T47D (cell line): ENCODE data around the gene TNFRSF21.

Source experiments
- DNase-seq, 2 experiments: peaks; one replicate each; pipeline versions ENCODE4 v3.0.0 to v3.0.0-alpha.2; 2011 to 2012; ENCODE audit warnings: low read depth in 1 of 2, low spot score in 1 of 2
- JUND ChIP-seq: IDR thresholded peaks from 2 replicates; pipeline ENCODE4 v1.6.1; 2012; ENCODE audit warnings: low read depth
- in situ Hi-C: cut with HindIII; loops from 2 replicates; pipeline ENCODE4 v1.10.0; 2016; ENCODE audit warnings: low sequenced_read_pairs, low pct_unique_long_range_greater_than_20kb

Gene TNFRSF21

GRCh38 chr6:47252633-47253032 is 57.1 kb downstream of the TNFRSF21 start:
- in situ Hi-C loops: no loop called here
- no peak for DNase-seq
- no peak for TF ChIP-seq JUND

- in situ Hi-C loops: no loop called here
- TF ChIP-seq JUND: no peak
- no peak for DNase-seq
Measured at GRCh38 chr6:47251396-47251795, 58.3 kb downstream of the TNFRSF21 start.

- DNase-seq: no peak
- in situ Hi-C loops: no loop called here
- no peak for TF ChIP-seq JUND
Measured at GRCh38 chr6:47250302-47250701, 59.4 kb downstream of the TNFRSF21 start.

GRCh38 chr6:47248446-47248845 is 61.3 kb downstream of the TNFRSF21 start:
- DNase-seq: no peak
- no peak for TF ChIP-seq JUND
- in situ Hi-C loops: no loop called here

- DNase-seq: no peak
- in situ Hi-C loops: no loop called here
- no peak for TF ChIP-seq JUND
Measured at GRCh38 chr6:47247227-47247797, 62.4 kb downstream of the TNFRSF21 start.

GRCh38 chr6:47246551-47246950 is 63.2 kb downstream of the TNFRSF21 start:
- in situ Hi-C loops: no loop called here
- no peak for TF ChIP-seq JUND
- no peak for DNase-seq

- no peak for TF ChIP-seq JUND
- in situ Hi-C loops: no loop called here
- DNase-seq: no peak
Measured at GRCh38 chr6:47245745-47246371, 63.8 kb downstream of the TNFRSF21 start.

- peak; percentile 12 to 88 for DNase-seq
- in situ Hi-C loops: no loop called here
- no peak for TF ChIP-seq JUND
Measured at GRCh38 chr6:47242483-47243386, 67.0 kb downstream of the TNFRSF21 start.

- in situ Hi-C loops: no loop called here
Measured at GRCh38 chr6:47241742-47242482, 67.8 kb downstream of the TNFRSF21 start.

GRCh38 chr6:47240277-47240890 is 69.3 kb downstream of the TNFRSF21 start:
- no peak for TF ChIP-seq JUND

More at GRCh38 chr6:47241742-47242482, 67.8 kb downstream of the TNFRSF21 start:
- peak in 1 of 2 experiments; percentile 25 for DNase-seq
- TF ChIP-seq JUND: no peak

GRCh38 chr6:47239546-47239945 is 70.2 kb downstream of the TNFRSF21 start:
- TF ChIP-seq JUND: no peak
- no peak for DNase-seq
- in situ Hi-C loops: no loop called here

More at GRCh38 chr6:47240277-47240890, 69.3 kb downstream of the TNFRSF21 start:
- in situ Hi-C loops: no loop called here
- no peak for DNase-seq

- in situ Hi-C loops: no loop called here
- DNase-seq: no peak
- no peak for TF ChIP-seq JUND
Measured at GRCh38 chr6:47238456-47238995, 71.2 kb downstream of the TNFRSF21 start.
